PC-9 (cell line): ENCODE measurements around the gene NHS. TPM values are rescaled to one million over a fixed set of nuclear protein-coding genes. Genes with fewer than 3 reads are reported as not detected.

Experiments
- BruUV-seq: library from RNA; stranded (reverse); fragments of 400-500 nt; replicated peaks from 2 replicates; lab custom pipeline; 2021; lab: Mats Ljungman, UMichigan
- CTCF ChIA-PET: fragments of 300-600 bp; sonication (Branson Sonifier 250); formaldehyde crosslinking; loops from one replicate; lab custom pipeline; 2022; ENCODE audit warnings: antibody characterized with exemption; lab: Charles Lee
- POLR2A ChIA-PET: fragments of 300-600 bp; sonication (Branson Sonifier 250); formaldehyde crosslinking; loops from one replicate; lab custom pipeline; 2022; ENCODE audit warnings: antibody characterized with exemption; ENCODE audit not compliant: unreplicated experiment; lab: Charles Lee
- DNase-seq, 2 experiments: peaks; one replicate each; pipeline versions ENCODE4 v3.0.0 to v3.0.0-alpha.2; 2015 to 2022; ENCODE audit warnings: mixed read lengths in 1 of 2
- H2AFZ ChIP-seq: fragments of 200-600 bp; sonication (generic); 2 replicates; pipeline ENCODE4 v1.8.1; 2017; ENCODE audit warnings: antibody characterized with exemption
- H3F3A ChIP-seq: fragments of 200-600 bp; sonication (generic); 2 replicates; pipeline ENCODE4 v1.8.1; 2017; ENCODE audit warnings: antibody characterized with exemption, mild to moderate bottlenecking, low read depth; ENCODE audit not compliant: insufficient read depth
- H3K27ac ChIP-seq: fragments of 200-600 bp; sonication (generic); 2 replicates; pipeline ENCODE4 v1.6.1; 2016; ENCODE audit warnings: mixed run types
- H3K27me3 ChIP-seq: fragments of 200-600 bp; sonication (generic); 2 replicates; pipeline ENCODE4 v1.6.1; 2016; ENCODE audit warnings: low read depth, mixed run types; ENCODE audit not compliant: insufficient read depth
- H3K36me3 ChIP-seq: fragments of 200-600 bp; sonication (generic); 2 replicates; pipeline ENCODE4 v1.6.1; 2016; ENCODE audit warnings: low read depth, mixed run types
- H3K4me1 ChIP-seq: fragments of 200-600 bp; sonication (generic); replicated peaks from 2 replicates; pipeline ENCODE4 v1.6.1; 2016; ENCODE audit warnings: mixed run types; ENCODE audit not compliant: insufficient read depth
- H3K4me2 ChIP-seq: fragments of 200-600 bp; sonication (generic); 2 replicates; pipeline ENCODE4 v1.6.1; 2017; ENCODE audit warnings: mixed run types
- H3K4me3 ChIP-seq: fragments of 200-600 bp; sonication (generic); 2 replicates; pipeline ENCODE4 v1.6.1; 2016; ENCODE audit warnings: mixed run types
- H3K79me2 ChIP-seq: fragments of 200-600 bp; sonication (generic); 2 replicates; pipeline ENCODE4 v1.6.1; 2017; ENCODE audit warnings: low read depth, mixed run types
- H3K9me2 ChIP-seq: fragments of 200-600 bp; sonication (generic); 2 replicates; pipeline ENCODE4 v1.8.1; 2017; ENCODE audit warnings: mild to moderate bottlenecking; ENCODE audit not compliant: insufficient read depth
- H3K9me3 ChIP-seq: fragments of 200-600 bp; sonication (generic); 2 replicates; pipeline ENCODE4 v1.8.1; 2016; ENCODE audit warnings: low read depth; ENCODE audit not compliant: insufficient read depth
- H4K20me1 ChIP-seq: fragments of 200-600 bp; sonication (generic); 2 replicates; pipeline ENCODE4 v1.8.1; 2017; ENCODE audit not compliant: insufficient read depth
- CTCF ChIP-seq: fragments of 200-600 bp; sonication (generic); conservative IDR thresholded peaks from 2 replicates; pipeline ENCODE4 v1.6.1; 2017; ENCODE audit warnings: mixed run types, antibody characterized with exemption, mild to moderate bottlenecking, moderate library complexity
- EZH2 ChIP-seq: fragments of 200-600 bp; sonication (generic); IDR thresholded peaks from 2 replicates; pipeline ENCODE4 v1.8.0; 2017; ENCODE audit warnings: antibody characterized with exemption, low read depth
- intact Hi-C: fragments of 100-400 bp; cut with micrococcal nuclease; formaldehyde crosslinking; loops from one replicate; pipeline ENCODE4 v1.10.0; 2022; ENCODE audit not compliant: unreplicated experiment
- total RNA-seq: library from RNA; stranded (reverse); gene quantifications from 2 replicates; pipeline ENCODE4 v1.2.3, GENCODE V29; 2021

Gene NHS
- total RNA-seq, 1 experiment from 2014 or later, result 6.7 TPM

GRCh38 chrX:17635231-17635630 lies 260.2 kb downstream of the NHS start:
- H4K20me1 ChIP-seq, result no peaks in the 10 kb centered on the region
- no peak overlapping the region for H3K27ac ChIP-seq
- 0 out of 2 replicates have a peak, but pooled peaks cover 2% of the 10 kb centered on the region for H3K4me1 ChIP-seq
- BruUV-seq, result no TSS peak
- H3K9me2 ChIP-seq, result no peaks in the 10 kb centered on the region
- H3K36me3 ChIP-seq, result no peaks in the 10 kb centered on the region
- no peaks in the 10 kb centered on the region for H3K27me3 ChIP-seq
- no peaks in the 10 kb centered on the region for H3K9me3 ChIP-seq
- intact Hi-C loops, result no loop called here
- no peak overlapping the region for H3K4me2 ChIP-seq
- H2AFZ ChIP-seq, result no peak overlapping the region
- no peak for DNase-seq
- POLR2A ChIA-PET, result no interaction called here
- H3K4me3 ChIP-seq, result no peak overlapping the region
- TF ChIP-seq EZH2 (no peak), CTCF (no peak)
- CTCF ChIA-PET, result no interaction called here
- H3K79me2 ChIP-seq, result no peaks in the 10 kb centered on the region
- no peaks in the 10 kb centered on the region for H3F3A ChIP-seq

GRCh38 chrX:17637235-17637634 lies 262.2 kb downstream of the NHS start:
- DNase-seq, result no peak
- no peaks in the 10 kb centered on the region for H3K36me3 ChIP-seq
- no peaks in the 10 kb centered on the region for H4K20me1 ChIP-seq
- no peak overlapping the region for H2AFZ ChIP-seq
- ChIA-PET CTCF (no interaction called here), POLR2A (no interaction called here)
- no peaks in the 10 kb centered on the region for H3K9me2 ChIP-seq
- H3K4me3 ChIP-seq, result no peak overlapping the region
- H3K79me2 ChIP-seq, result no peaks in the 10 kb centered on the region
- H3F3A ChIP-seq, result no peaks in the 10 kb centered on the region
- no TSS peak for BruUV-seq
- no peak for TF ChIP-seq CTCF
- no peak for TF ChIP-seq EZH2
- H3K4me2 ChIP-seq, result no peak overlapping the region
- no peaks in the 10 kb centered on the region for H3K27me3 ChIP-seq
- no peaks in the 10 kb centered on the region for H3K9me3 ChIP-seq
- intact Hi-C loops, result no loop called here
- H3K27ac ChIP-seq, result no peak overlapping the region
- H3K4me1 ChIP-seq, result peaks cover 15% of the 10 kb centered on the region

DNA sequence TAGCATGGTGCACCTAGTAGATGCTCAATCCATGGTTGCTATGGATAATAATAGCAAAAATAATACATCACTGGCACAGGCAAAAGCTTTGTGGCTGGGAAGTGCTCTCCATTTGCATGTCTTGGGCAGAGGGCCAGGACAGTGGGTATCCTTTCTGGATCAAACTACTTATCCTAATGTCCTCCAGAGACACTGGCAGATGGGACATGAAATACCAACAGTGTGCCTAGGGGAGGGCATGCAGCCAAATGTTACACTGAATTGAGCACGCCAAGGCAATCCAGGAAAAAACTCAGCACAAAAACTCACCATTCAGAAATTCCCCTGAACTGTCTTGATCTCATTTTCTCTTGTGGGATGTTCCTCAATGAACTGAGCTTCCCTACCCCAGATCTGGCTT lies 263.7 kb downstream of the NHS start:
- no peaks in the 10 kb centered on the region for H3K9me2 ChIP-seq
- intact Hi-C loops, result no loop called here
- H2AFZ ChIP-seq, result no peak overlapping the region
- no peaks in the 10 kb centered on the region for H3K9me3 ChIP-seq
- H3K36me3 ChIP-seq, result no peaks in the 10 kb centered on the region
- H3F3A ChIP-seq, result no peaks in the 10 kb centered on the region
- no peak for TF ChIP-seq EZH2
- no peak for TF ChIP-seq CTCF
- no TSS peak for BruUV-seq
- H3K27ac ChIP-seq, result no peak overlapping the region
- H3K4me3 ChIP-seq, result no peak overlapping the region
- ChIA-PET CTCF (no interaction called here), POLR2A (interaction anchor here (0.6 kb wide), 1 partner anchor 613 kb away, joined by 5 read pairs; no protein-coding TSS in a partner anchor)
- no peaks in the 10 kb centered on the region for H3K79me2 ChIP-seq
- DNase-seq, result no peak
- no peaks in the 10 kb centered on the region for H3K27me3 ChIP-seq
- H3K4me1 ChIP-seq, result peaks cover 15% of the 10 kb centered on the region
- no peaks in the 10 kb centered on the region for H4K20me1 ChIP-seq
- H3K4me2 ChIP-seq, result no peak overlapping the region
